CD4-positive, alpha-beta T cell (primary cell): Measurements from ENCODE around the gene CUL7. TPM values are rescaled to one million over a fixed set of nuclear protein-coding genes. Genes with fewer than 3 reads are reported as not detected.

Source experiments
- ATAC-seq: fragments of 200-7000 bp; cut with Tn5 transposase; one replicate; pipeline ENCODE4 v1.10.0; 2022; ENCODE audit warnings: mild to moderate bottlenecking; ENCODE audit not compliant: poor library complexity
- CTCF ChIA-PET: fragments of 350-600 bp; sonication (Branson Sonifier 250); formaldehyde crosslinking; loops from one replicate; lab custom pipeline; 2021; ENCODE audit warnings: antibody characterized with exemption, inconsistent platforms; lab: Charles Lee
- POLR2A ChIA-PET: fragments of 350-600 bp; sonication (Branson Sonifier 250); formaldehyde crosslinking; loops from one replicate; lab custom pipeline; 2021; ENCODE audit warnings: antibody characterized with exemption, inconsistent platforms; lab: Charles Lee
- DNase-seq, 14 experiments: peaks; one replicate each; pipeline ENCODE4 v3.0.0-alpha.2; 2013 to 2020; ENCODE audit warnings: mixed read lengths in 2 of 14
- H3K27ac ChIP-seq, 2 donors: one replicate each; pipeline versions ENCODE4 v1.5.1 to v1.7.0; 2013; ENCODE audit warnings: low read length in 2 of 2, low read depth in 1 of 2, mild to moderate bottlenecking in 1 of 2
- H3K27me3 ChIP-seq, 2 experiments: 1 replicate in 1 of 2; 2 replicates in 1 of 2; pipeline versions ENCODE4 v1.6.1 to v1.7.0; 2013; ENCODE audit warnings: low read length in 2 of 2, control low read depth in 1 of 2, mild to moderate bottlenecking in 1 of 2, moderate library complexity in 1 of 2; ENCODE audit not compliant: insufficient read depth in 2 of 2, control insufficient read depth in 1 of 2
- H3K36me3 ChIP-seq: one replicate; pipeline ENCODE4 v1.6.1; 2013; ENCODE audit warnings: low read length, control low read depth; ENCODE audit not compliant: insufficient read depth
- H3K4me1 ChIP-seq: one replicate; pipeline ENCODE4 v1.6.1; 2013; ENCODE audit warnings: low read length, control low read depth; ENCODE audit not compliant: insufficient read depth
- H3K4me3 ChIP-seq: one replicate; pipeline ENCODE4 v1.5.1; 2013; ENCODE audit warnings: mild to moderate bottlenecking, low read length, moderate library complexity
- H3K9me3 ChIP-seq, 2 experiments: 1 replicate in 1 of 2; 2 replicates in 1 of 2; pipeline versions ENCODE4 v1.6.1 to v1.7.0; 2013; ENCODE audit warnings: low read length in 2 of 2, mild to moderate bottlenecking in 2 of 2, control low read depth in 1 of 2, moderate library complexity in 1 of 2; ENCODE audit not compliant: control insufficient read depth in 1 of 2, insufficient read depth in 1 of 2
- H3K27ac Mint-ChIP-seq: one replicate; pipeline ENCODE4 v1.8.0; 2020; ENCODE audit warnings: mixed read lengths
- H3K27me3 Mint-ChIP-seq: one replicate; pipeline ENCODE4 v1.8.0; 2021; ENCODE audit warnings: mixed read lengths
- H3K36me3 Mint-ChIP-seq: one replicate; pipeline ENCODE4 v1.8.0; 2021; ENCODE audit warnings: low read depth, mixed read lengths
- H3K4me1 Mint-ChIP-seq: one replicate; pipeline ENCODE4 v1.8.0; 2021; ENCODE audit warnings: low read depth, mixed read lengths
- H3K4me3 Mint-ChIP-seq: one replicate; pipeline ENCODE4 v1.8.0; 2020; ENCODE audit warnings: mild to moderate bottlenecking, mixed read lengths
- H3K9me3 Mint-ChIP-seq: one replicate; pipeline ENCODE4 v1.8.0; 2020; ENCODE audit warnings: mixed read lengths
- CTCF ChIP-seq: fragments of 200-600 bp; IDR thresholded peaks from one replicate; pipeline ENCODE4 v1.8.0; 2022; ENCODE audit warnings: antibody characterized with exemption, mild to moderate bottlenecking
- intact Hi-C, 2 experiments: fragments of 100-400 bp; cut with DNase I in 1 of 2; cut with micrococcal nuclease in 1 of 2; formaldehyde crosslinking; loops; one replicate each; pipeline versions ENCODE4 v1.15.1 to v1.9.0; 2023 to 2025; cut with DNase I, micrococcal nuclease
- total RNA-seq, 174 experiments: library from RNA in 2 of 174; stranded (reverse) in 2 of 174; gene quantifications; one replicate each; pipeline ENCODE4 v1.2.3 and lab custom pipeline; 2021 to 2026

The CUL7 gene
- total RNA-seq, 2 experiments from 2014 or later = 5.9 to 6.9 TPM

- peaks cover 76% of the 10 kb centered on the region for H3K36me3 Mint-ChIP-seq
- peaks cover 55% of the 10 kb centered on the region for H3K4me1 ChIP-seq
- H3K4me1 Mint-ChIP-seq = peaks cover 63% of the 10 kb centered on the region
- H3K36me3 ChIP-seq = peaks cover 61% of the 10 kb centered on the region
- H3K27me3 Mint-ChIP-seq = no peaks in the 10 kb centered on the region
- ChIA-PET POLR2A (interaction anchor here (0.6 to 3.9 kb wide), 29 partner anchors 8 to 615 kb away, joined by 3 to 65 read pairs (median 4); partner anchors contain the start of genes BICRAL, CNPY3, CUL7 and GTPBP2), CTCF (interaction anchor here (0.8 to 1.7 kb wide), 5 partner anchors 30 to 129 kb away, joined by 3 to 7 read pairs (median 3); partner anchors contain the start of genes CUL7 and PPP2R5D)
- TF ChIP-seq CTCF = no peak
- H3K4me3 Mint-ChIP-seq = peak overlapping the region; percentile 88
- H3K9me3 ChIP-seq = no peaks in the 10 kb centered on the region
- H3K27ac ChIP-seq = peak overlapping the region in 1 of 2 donors; percentile 40
- H3K27me3 ChIP-seq = no peaks in the 10 kb centered on the region
- DNase-seq = no peak
- no peak for ATAC-seq
- H3K27ac Mint-ChIP-seq = peak overlapping the region; percentile 81
- H3K4me3 ChIP-seq = peak overlapping the region; percentile 86
- intact Hi-C loops = loop anchor here (1.0 to 5.0 kb wide), 6 partner anchors 30 to 452 kb away; partner anchors contain the start of genes CNPY3 (in 1 of the 2), KLC4 (in 1 of the 2), MRPL2 (in 1 of the 2) and PPP2R5D (in 1 of the 2)
- no peaks in the 10 kb centered on the region for H3K9me3 Mint-ChIP-seq
Measured at GRCh38 chr6:43014434-43014909, 39.2 kb downstream of the CUL7 start.

- Histone ChIP-seq H3K27me3 (no peaks in the 10 kb centered on the region), H3K9me3 (no peaks in the 10 kb centered on the region), H3K36me3 (peaks cover 61% of the 10 kb centered on the region), H3K27ac (peak within 1 kb of the TSS; percentile 51 to 59), H3K4me3 (peak within 1 kb of the TSS; percentile 86), H3K4me1 (peaks cover 55% of the 10 kb centered on the region)
- H3K9me3 Mint-ChIP-seq = no peaks in the 10 kb centered on the region
- H3K4me1 Mint-ChIP-seq = peaks cover 59% of the 10 kb centered on the region
- H3K36me3 Mint-ChIP-seq = peaks cover 76% of the 10 kb centered on the region
- DNase-seq = peak; percentile 95 to 100 (median 98)
- intact Hi-C loops = loop anchor here (1.0 to 5.0 kb wide), 9 partner anchors 29 to 797 kb away; partner anchors contain the start of genes PPP2R5D (in 2 of the 2), CNPY3 (in 1 of the 2), KLC4 (in 1 of the 2) and MRPL2 (in 1 of the 2)
- H3K27me3 Mint-ChIP-seq = no peaks in the 10 kb centered on the region
- ChIA-PET POLR2A (interaction anchor here (0.6 to 3.9 kb wide), 30 partner anchors 8 to 615 kb away, joined by 3 to 65 read pairs (median 4); partner anchors contain the start of genes BICRAL, CNPY3, CUL7 and CUL9), CTCF (interaction anchor here (0.8 to 1.3 kb wide), 5 partner anchors 30 to 130 kb away, joined by 3 to 4 read pairs (median 3); partner anchors contain the start of genes CUL7, PEX6 and PPP2R5D)
- TF ChIP-seq CTCF = no peak
- peak; percentile 91 for ATAC-seq
- H3K27ac Mint-ChIP-seq = peak within 1 kb of the TSS; percentile 81
- H3K4me3 Mint-ChIP-seq = peak within 1 kb of the TSS; percentile 88
Measured at GRCh38 chr6:43013843-43014433, 39.7 kb downstream of the CUL7 start, which contains the start of the genes KLHDC3 and MEA1. Gene KLHDC3 (plus strand): TSS chr6:43014249. CDS start chr6:43017193, 2,944 bp downstream. Gene MEA1 (minus strand): TSS chr6:43013946. CDS start chr6:43013813, 133 bp downstream.

GRCh38 chr6:43013097-43013842, 40.4 kb downstream of the CUL7 start:
- Histone ChIP-seq H3K27ac (peak overlapping the region; percentile 51 to 59), H3K4me3 (peak overlapping the region; percentile 86), H3K9me3 (no peaks in the 10 kb centered on the region), H3K36me3 (peaks cover 61% of the 10 kb centered on the region), H3K27me3 (no peaks in the 10 kb centered on the region), H3K4me1 (peaks cover 55% of the 10 kb centered on the region)
- Mint-ChIP-seq H3K9me3 (no peaks in the 10 kb centered on the region), H3K4me3 (peak overlapping the region; percentile 88), H3K27me3 (no peaks in the 10 kb centered on the region), H3K27ac (peak overlapping the region; percentile 81), H3K4me1 (peaks cover 52% of the 10 kb centered on the region), H3K36me3 (peaks cover 76% of the 10 kb centered on the region)
- CTCF ChIA-PET = interaction anchor here (0.8 to 0.9 kb wide), 2 partner anchors 34 to 41 kb away, joined by 3 read pairs; partner anchors contain the start of genes CUL7 and PEX6
- no peak for TF ChIP-seq CTCF
- ATAC-seq = no peak
- no peak for DNase-seq
- POLR2A ChIA-PET = interaction anchor here (0.6 to 3.9 kb wide), 20 partner anchors 9 to 616 kb away, joined by 3 to 65 read pairs (median 4); partner anchors contain the start of genes BICRAL, CNPY3, CUL7 and CUL9
- intact Hi-C loops = loop anchor here (1.0 to 5.0 kb wide), 6 partner anchors 29 to 796 kb away; partner anchors contain the start of genes MRPS10 (in 1 of the 2), PEX6 (in 1 of the 2), PPP2R5D (in 1 of the 2) and SRF (in 1 of the 2)
